Cardiac fibroblast (primary cell): ENCODE data around the gene CCDC69.

ENCODE experiments used
- DNase-seq, 2 donors: peaks; one replicate each; pipeline versions ENCODE4 v3.0.0 to v3.0.0-alpha.2; 2010; ENCODE audit warnings: low read depth in 2 of 2
- H3K4me3 ChIP-seq, 2 donors: replicated peaks in 1 of 2; 1 replicate in 1 of 2; 2 replicates in 1 of 2; pipeline ENCODE4 v1.5.1; 2011; ENCODE audit warnings: low read depth in 2 of 2, low read length in 2 of 2, mild to moderate bottlenecking in 2 of 2, moderate library complexity in 1 of 2
- CTCF ChIP-seq: IDR thresholded peaks from one replicate; pipeline ENCODE4 v1.5.1; 2011; ENCODE audit warnings: low read depth, mild to moderate bottlenecking, low read length, inconsistent platforms

CCDC69 gene

GRCh38 chr5:151222790-151223446 is 974 bp downstream of the CCDC69 start:
- no peak for TF ChIP-seq CTCF
- DNase-seq, result peak in 1 of 2 donors; percentile 48
- peak overlapping the region; percentile 63 to 79 for H3K4me3 ChIP-seq

- H3K4me3 ChIP-seq, result no peak overlapping the region
- no peak for DNase-seq
- no peak for TF ChIP-seq CTCF
Measured at GRCh38 chr5:151222054-151222789, 1.7 kb downstream of the CCDC69 start.

GRCh38 chr5:151221574-151221973 is 2.3 kb downstream of the CCDC69 start:
- DNase-seq, result peak in 1 of 2 donors; percentile 22
- H3K4me3 ChIP-seq, result no peak overlapping the region
- TF ChIP-seq CTCF, result no peak

GRCh38 chr5:151219789-151220188 is 4.1 kb downstream of the CCDC69 start:
- TF ChIP-seq CTCF, result peak; percentile 38
- peak in 1 of 2 donors; percentile 28 for DNase-seq
- no peak overlapping the region for H3K4me3 ChIP-seq

- no peak overlapping the region for H3K4me3 ChIP-seq
- TF ChIP-seq CTCF, result no peak
Measured at GRCh38 chr5:151219138-151219537, 4.8 kb downstream of the CCDC69 start.

GRCh38 chr5:151218177-151218576 is 5.7 kb downstream of the CCDC69 start:
- H3K4me3 ChIP-seq, result no peak overlapping the region
- TF ChIP-seq CTCF, result no peak
- DNase-seq, result no peak

More at GRCh38 chr5:151219138-151219537, 4.8 kb downstream of the CCDC69 start:
- DNase-seq, result no peak
